PC-3 (cell line): ENCODE measurements around the gene KLB. TPM values are rescaled to one million over a fixed set of nuclear protein-coding genes. Genes with fewer than 3 reads are reported as not detected.

ENCODE experiments used
- ATAC-seq: fragments of 200-7000 bp; cut with Tn5 transposase; 2 replicates; pipeline ENCODE4 v1.9.1; 2020; ENCODE audit warnings: mild to moderate bottlenecking, moderate library complexity
- BruUV-seq: library from RNA; stranded (reverse); fragments of 400-500 nt; replicated peaks from 2 replicates; lab custom pipeline; 2021; lab: Mats Ljungman, UMichigan
- CTCF ChIA-PET: fragments of 300-600 bp; sonication (Branson Sonifier 250); formaldehyde crosslinking; loops from one replicate; lab custom pipeline; 2022; ENCODE audit warnings: antibody characterized with exemption; lab: Charles Lee
- POLR2A ChIA-PET: fragments of 300-600 bp; sonication (Branson Sonifier 250); formaldehyde crosslinking; loops from one replicate; lab custom pipeline; 2022; ENCODE audit warnings: antibody characterized with exemption; ENCODE audit not compliant: unreplicated experiment; lab: Charles Lee
- DNase-seq: peaks from one replicate; pipeline ENCODE4 v3.0.0-alpha.2; 2015
- H2AFZ ChIP-seq: fragments of 300-600 bp; sonication (generic); 2 replicates; pipeline ENCODE4 v1.6.0; 2016; ENCODE audit warnings: antibody characterized with exemption, low read length
- H3F3A ChIP-seq: fragments of 300-600 bp; sonication (generic); one replicate; pipeline ENCODE4 v1.6.0; 2017; ENCODE audit warnings: antibody characterized with exemption, low read length, control low read depth, mild to moderate bottlenecking; ENCODE audit not compliant: unreplicated experiment
- H3K27ac ChIP-seq: fragments of 300-600 bp; sonication (generic); 2 replicates; pipeline ENCODE4 v1.5.1; 2016; ENCODE audit warnings: mild to moderate bottlenecking, low read length
- H3K27me3 ChIP-seq: fragments of 300-600 bp; sonication (generic); 2 replicates; pipeline ENCODE4 v1.6.1; 2016; ENCODE audit warnings: low read length, mixed read lengths
- H3K36me3 ChIP-seq: fragments of 300-600 bp; sonication (generic); 2 replicates; pipeline ENCODE4 v1.6.1; 2016; ENCODE audit warnings: low read depth, mixed run types, low read length, mixed read lengths
- H3K4me1 ChIP-seq: fragments of 300-600 bp; sonication (generic); 2 replicates; pipeline ENCODE4 v1.5.1; 2016; ENCODE audit warnings: low read length; ENCODE audit not compliant: insufficient read depth
- H3K4me2 ChIP-seq: fragments of 300-600 bp; sonication (generic); 2 replicates; pipeline ENCODE4 v1.6.0; 2016; ENCODE audit warnings: low read length
- H3K4me3 ChIP-seq: fragments of 300-600 bp; sonication (generic); 2 replicates; pipeline ENCODE4 v1.5.1; 2016; ENCODE audit warnings: mild to moderate bottlenecking, low read length, mixed read lengths
- H3K79me2 ChIP-seq: fragments of 300-600 bp; sonication (generic); 2 replicates; pipeline ENCODE4 v1.6.1; 2017; ENCODE audit warnings: low read length, mixed read lengths
- H3K9ac ChIP-seq: fragments of 300-600 bp; sonication (generic); 2 replicates; pipeline ENCODE4 v1.6.0; 2016; ENCODE audit warnings: mild to moderate bottlenecking, low read length
- H3K9me2 ChIP-seq: fragments of 300-600 bp; sonication (generic); replicated peaks from 2 replicates; pipeline ENCODE4 v1.6.1; 2016; ENCODE audit warnings: mixed run types, low read length, mixed read lengths
- H3K9me3 ChIP-seq: fragments of 300-600 bp; sonication (generic); 2 replicates; pipeline ENCODE4 v1.6.1; 2016; ENCODE audit warnings: low read length, mixed read lengths
- H4K20me1 ChIP-seq: fragments of 300-600 bp; sonication (generic); 2 replicates; pipeline ENCODE4 v1.6.1; 2016; ENCODE audit warnings: low read length, mixed read lengths
- EZH2 ChIP-seq: fragments of 300-600 bp; sonication (generic); IDR thresholded peaks from one replicate; pipeline ENCODE4 v1.6.1; 2017; ENCODE audit warnings: antibody characterized with exemption, mild to moderate bottlenecking, low read length; ENCODE audit not compliant: unreplicated experiment
- EZH2phosphoT487 ChIP-seq: fragments of 300-600 bp; sonication (generic); IDR thresholded peaks from 2 replicates; pipeline ENCODE4 v1.6.1; 2018; ENCODE audit warnings: mild to moderate bottlenecking, antibody characterized with exemption, low read length, borderline replicate concordance
- intact Hi-C: fragments of 100-400 bp; cut with micrococcal nuclease; formaldehyde crosslinking; loops from 2 replicates; pipeline ENCODE4 v1.9.0; 2023
- total RNA-seq: library from RNA; depleted of rRNA; stranded (reverse); fragments of >200 nt; gene quantifications from 2 replicates; pipeline ENCODE4 v1.2.3, GENCODE V29; 2014
- TF ChIP-seq, protein P1 (sequence below): fragments of 300-600 bp; sonication (generic); conservative IDR thresholded peaks from 2 replicates; pipeline ENCODE4 v1.5.1; 2017; ENCODE audit warnings: antibody characterized with exemption, low read depth, mild to moderate bottlenecking, low read length

Gene KLB
- total RNA-seq, 1 experiment from 2014 or later = not detected

- no peaks in the 10 kb centered on the region for H4K20me1 ChIP-seq
- no peak overlapping the region for H3K4me2 ChIP-seq
- H3K27me3 ChIP-seq = no peaks in the 10 kb centered on the region
- no peaks in the 10 kb centered on the region for H3K9me3 ChIP-seq
- POLR2A ChIA-PET = no interaction called here
- BruUV-seq = no TSS peak
- TF ChIP-seq EZH2 = no peak
- no peak for TF ChIP-seq EZH2phosphoT487
- H3K36me3 ChIP-seq = no peaks in the 10 kb centered on the region
- H3K79me2 ChIP-seq = no peaks in the 10 kb centered on the region
- H3K4me1 ChIP-seq = no peaks in the 10 kb centered on the region
- no peak overlapping the region for H3K27ac ChIP-seq
- no peak overlapping the region for H3K4me3 ChIP-seq
- intact Hi-C loops = no loop called here
- no peak overlapping the region for H3K9ac ChIP-seq
- ATAC-seq (no peak), DNase-seq (no peak)
- H2AFZ ChIP-seq = no peak overlapping the region
- no peaks in the 10 kb centered on the region for H3F3A ChIP-seq
- no peaks in the 10 kb centered on the region for H3K9me2 ChIP-seq
- CTCF ChIA-PET = no interaction called here
Observed at GRCh38 chr4:39486221-39486804, 79.6 kb downstream of the KLB start.

DNA sequence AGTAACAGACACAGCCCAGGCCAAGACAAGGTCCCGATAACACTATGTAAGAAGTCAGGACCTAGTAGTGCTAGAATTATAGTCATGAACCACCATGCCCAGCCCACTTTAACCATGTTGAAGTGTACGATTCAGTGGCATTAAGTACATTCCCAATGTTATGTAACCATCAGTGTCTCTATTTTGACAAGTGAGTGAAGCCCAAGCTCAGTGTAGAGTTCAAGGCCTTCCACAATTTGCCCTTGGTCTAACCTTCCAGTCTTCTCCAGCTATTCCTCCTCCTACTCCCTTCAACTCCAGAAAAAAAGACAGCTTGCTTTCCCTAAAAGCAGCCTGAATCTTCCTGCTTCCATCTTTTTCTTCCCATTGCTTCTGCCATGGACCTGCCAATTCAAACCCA is 83.6 kb downstream of the KLB start:
- no peak for ATAC-seq
- POLR2A ChIA-PET = no interaction called here
- no peak for DNase-seq
- Histone ChIP-seq H3K4me2 (no peak overlapping the region), H3K9me2 (no peaks in the 10 kb centered on the region), H3K4me1 (peaks cover 4% of the 10 kb centered on the region; the same call in 1 of the 2 replicates), H3K79me2 (no peaks in the 10 kb centered on the region), H3K27me3 (no peaks in the 10 kb centered on the region), H3K9ac (no peak overlapping the region), H3K36me3 (no peaks in the 10 kb centered on the region), H3K4me3 (no peak overlapping the region), H3K27ac (no peak overlapping the region), H3K9me3 (no peaks in the 10 kb centered on the region), H4K20me1 (no peaks in the 10 kb centered on the region), H2AFZ (no peak overlapping the region), H3F3A (no peaks in the 10 kb centered on the region)
- intact Hi-C loops = no loop called here
- CTCF ChIA-PET = no interaction called here
- no TSS peak for BruUV-seq
- TF ChIP-seq, protein P1, sequence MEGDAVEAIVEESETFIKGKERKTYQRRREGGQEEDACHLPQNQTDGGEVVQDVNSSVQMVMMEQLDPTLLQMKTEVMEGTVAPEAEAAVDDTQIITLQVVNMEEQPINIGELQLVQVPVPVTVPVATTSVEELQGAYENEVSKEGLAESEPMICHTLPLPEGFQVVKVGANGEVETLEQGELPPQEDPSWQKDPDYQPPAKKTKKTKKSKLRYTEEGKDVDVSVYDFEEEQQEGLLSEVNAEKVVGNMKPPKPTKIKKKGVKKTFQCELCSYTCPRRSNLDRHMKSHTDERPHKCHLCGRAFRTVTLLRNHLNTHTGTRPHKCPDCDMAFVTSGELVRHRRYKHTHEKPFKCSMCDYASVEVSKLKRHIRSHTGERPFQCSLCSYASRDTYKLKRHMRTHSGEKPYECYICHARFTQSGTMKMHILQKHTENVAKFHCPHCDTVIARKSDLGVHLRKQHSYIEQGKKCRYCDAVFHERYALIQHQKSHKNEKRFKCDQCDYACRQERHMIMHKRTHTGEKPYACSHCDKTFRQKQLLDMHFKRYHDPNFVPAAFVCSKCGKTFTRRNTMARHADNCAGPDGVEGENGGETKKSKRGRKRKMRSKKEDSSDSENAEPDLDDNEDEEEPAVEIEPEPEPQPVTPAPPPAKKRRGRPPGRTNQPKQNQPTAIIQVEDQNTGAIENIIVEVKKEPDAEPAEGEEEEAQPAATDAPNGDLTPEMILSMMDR = no peak
- TF ChIP-seq EZH2 = no peak
- no peak for TF ChIP-seq EZH2phosphoT487

GRCh38 chr4:39494354-39494753 is 87.6 kb downstream of the KLB start:
- no peak overlapping the region for H3K9ac ChIP-seq
- ChIA-PET POLR2A (no interaction called here), CTCF (no interaction called here)
- peaks cover 10% of the 10 kb centered on the region for H3K36me3 ChIP-seq
- no peaks in the 10 kb centered on the region for H3K9me2 ChIP-seq
- H3K4me1 ChIP-seq = peaks cover 10% of the 10 kb centered on the region
- H3K4me3 ChIP-seq = no peak overlapping the region
- no peak overlapping the region for H2AFZ ChIP-seq
- no peaks in the 10 kb centered on the region for H4K20me1 ChIP-seq
- ATAC-seq = no peak
- no peaks in the 10 kb centered on the region for H3K9me3 ChIP-seq
- H3F3A ChIP-seq = no peaks in the 10 kb centered on the region
- intact Hi-C loops = no loop called here
- BruUV-seq = no TSS peak
- no peaks in the 10 kb centered on the region for H3K27me3 ChIP-seq
- H3K27ac ChIP-seq = no peak overlapping the region
- H3K79me2 ChIP-seq = no peaks in the 10 kb centered on the region
- H3K4me2 ChIP-seq = no peak overlapping the region
- TF ChIP-seq EZH2 (no peak), EZH2phosphoT487 (no peak)
- TF ChIP-seq, protein P1 = no peak
- DNase-seq = no peak
